GM12878 (cell line): Measurements from ENCODE around the gene GLMP. TPM values are rescaled to one million over a fixed set of nuclear protein-coding genes. Genes with fewer than 3 reads are reported as not detected.
A peak's percentile ranks its signal among the peaks of the same experiment; 100 is the strongest.

Experiments used
- ATAC-seq: fragments of 200-7000 bp; cut with Tn5 transposase; 3 replicates; pipeline ENCODE4 v1.9.1; 2020; ENCODE audit warnings: mild to moderate bottlenecking, moderate library complexity
- BruUV-seq: library from RNA; stranded (reverse); fragments of 400-500 nt; replicated peaks from 2 replicates; lab custom pipeline; 2021; lab: Mats Ljungman, UMichigan
- CTCF ChIA-PET: fragments of 300-600 bp; sonication (Branson Sonifier 250); formaldehyde crosslinking; extraction: SDS; loops from one replicate; lab custom pipeline; 2021; ENCODE audit warnings: inconsistent platforms; lab: Yijun Ruan, JAX
- POLR2A ChIA-PET: fragments of 350-600 bp; formaldehyde crosslinking; extraction: SDS; loops from one replicate; lab custom pipeline; 2021; ENCODE audit warnings: inconsistent platforms; lab: Charles Lee
- RAD21 ChIA-PET: fragments of 300-600 bp; sonication (Branson Sonifier 250); formaldehyde crosslinking; loops from one replicate; lab custom pipeline; 2023; ENCODE audit warnings: antibody characterized with exemption; ENCODE audit not compliant: unreplicated experiment; lab: Charles Lee
- SMC1A ChIA-PET: fragments of 300-600 bp; sonication (Branson Sonifier 250); formaldehyde crosslinking; loops from one replicate; lab custom pipeline; 2023; ENCODE audit not compliant: unreplicated experiment, uncharacterized antibody; lab: Charles Lee
- DNase-seq: peaks from one replicate; pipeline ENCODE4 v3.0.0-alpha.2; 2011; ENCODE audit warnings: low read depth, low spot score
- FAIRE-seq: peaks from 3 replicates; lab custom pipeline; 2011; peaks lifted over from hg19 to GRCh38; lab: Jason Lieb, UNC
- H2AFZ ChIP-seq: 2 replicates; pipeline ENCODE4 v1.6.0; 2011; ENCODE audit warnings: low read depth, low read length, control low read depth; ENCODE audit not compliant: control insufficient read depth
- H3K27ac ChIP-seq: 2 replicates; pipeline ENCODE4 v1.5.1; 2011; ENCODE audit warnings: control low read depth; ENCODE audit not compliant: control insufficient read depth, insufficient read depth
- H3K27me3 ChIP-seq, 2 experiments: replicated peaks in 1 of 2; 2 replicates each; pipeline versions ENCODE4 v1.6.0 to v1.6.1; 2011; ENCODE audit warnings: low read length in 1 of 2; ENCODE audit not compliant: control insufficient read depth in 2 of 2, insufficient read depth in 2 of 2
- H3K36me3 ChIP-seq, 2 experiments: 2 replicates each; pipeline ENCODE4 v1.5.1; 2011; ENCODE audit warnings: low read length in 1 of 2; ENCODE audit not compliant: control insufficient read depth in 2 of 2, insufficient read depth in 2 of 2
- H3K4me1 ChIP-seq: 2 replicates; pipeline ENCODE4 v1.6.1; 2011; ENCODE audit warnings: mild to moderate bottlenecking, low read length, moderate library complexity, mixed read lengths; ENCODE audit not compliant: control insufficient read depth, insufficient read depth
- H3K4me2 ChIP-seq: 2 replicates; pipeline ENCODE4 v1.6.0; 2011; ENCODE audit warnings: control low read depth; ENCODE audit not compliant: control insufficient read depth, insufficient read depth
- H3K4me3 ChIP-seq: fragments of 200-600 bp; sonication (generic); 2 replicates; pipeline ENCODE4 v1.5.1; 2016
- H3K79me2 ChIP-seq: 2 replicates; pipeline ENCODE4 v1.6.0; 2011; ENCODE audit warnings: low read length; ENCODE audit not compliant: control insufficient read depth, insufficient read depth
- H3K9ac ChIP-seq: 2 replicates; pipeline ENCODE4 v1.8.0; 2011; ENCODE audit warnings: low read length, control low read depth, mixed read lengths; ENCODE audit not compliant: control insufficient read depth, insufficient read depth
- H3K9me3 ChIP-seq: replicated peaks from 3 replicates; pipeline ENCODE4 v1.5.1; 2011; ENCODE audit warnings: mild to moderate bottlenecking, low read length; ENCODE audit not compliant: control insufficient read depth, insufficient read depth
- H4K20me1 ChIP-seq: 2 replicates; pipeline ENCODE4 v1.6.0; 2011; ENCODE audit not compliant: control insufficient read depth, insufficient read depth
- BCL3 ChIP-seq: IDR thresholded peaks from 2 replicates; pipeline ENCODE4 v1.6.1; 2011; ENCODE audit warnings: borderline replicate concordance, low read depth, mild to moderate bottlenecking, moderate library complexity, low read length; ENCODE audit not compliant: insufficient read depth, poor library complexity, severe bottlenecking
- CHD1 ChIP-seq: IDR thresholded peaks from 2 replicates; pipeline ENCODE4 v1.6.1; 2012; ENCODE audit warnings: low read depth, low read length, improper control_type of control experiment
- CHD2 ChIP-seq: IDR thresholded peaks from 2 replicates; pipeline ENCODE4 v1.6.1; 2011; ENCODE audit warnings: low read depth, low read length, improper control_type of control experiment, borderline replicate concordance
- DPF2 ChIP-seq: fragments of 450-650 bp; IDR thresholded peaks from 2 replicates; pipeline ENCODE4 v1.6.1; 2017; ENCODE audit warnings: mild to moderate bottlenecking
- FOS ChIP-seq: IDR thresholded peaks from 3 replicates; pipeline ENCODE4 v1.6.1; 2011; ENCODE audit warnings: borderline replicate concordance; ENCODE audit not compliant: insufficient read length; ENCODE audit errors: extremely low read depth
- IKZF2 ChIP-seq, 2 experiments: fragments of 450-650 bp; IDR thresholded peaks; 2 replicates each; pipeline ENCODE4 v1.6.1; 2017; ENCODE audit warnings: mild to moderate bottlenecking in 2 of 2, moderate library complexity in 2 of 2
- KAT2A ChIP-seq: conservative IDR thresholded peaks from 2 replicates; pipeline ENCODE4 v1.6.1; 2011; ENCODE audit warnings: low read depth, low read length; ENCODE audit not compliant: control insufficient read depth
- MYC ChIP-seq: IDR thresholded peaks from 2 replicates; pipeline ENCODE4 v1.6.1; 2011; ENCODE audit warnings: mild to moderate bottlenecking, low read length, moderate library complexity, inconsistent platforms; ENCODE audit not compliant: insufficient read depth, insufficient replicate concordance, insufficient read length, severe bottlenecking
- NFYA ChIP-seq: IDR thresholded peaks from 2 replicates; pipeline ENCODE4 v1.6.1; 2011; ENCODE audit warnings: low read depth, mild to moderate bottlenecking, low read length, improper control_type of control experiment, borderline replicate concordance
- NKRF ChIP-seq: fragments of 450-650 bp; conservative IDR thresholded peaks from 2 replicates; pipeline ENCODE4 v1.6.1; 2017; ENCODE audit warnings: mild to moderate bottlenecking, moderate library complexity
- NR2C2 ChIP-seq: IDR thresholded peaks from 2 replicates; pipeline ENCODE4 v1.6.1; 2011; ENCODE audit warnings: borderline replicate concordance, low read depth; ENCODE audit not compliant: control insufficient read depth, insufficient read length
- RB1 ChIP-seq: fragments of 450-650 bp; formaldehyde crosslinking; IDR thresholded peaks from 2 replicates; pipeline ENCODE4 v1.6.1; 2017; ENCODE audit warnings: mild to moderate bottlenecking, borderline replicate concordance
- RFX5 ChIP-seq: IDR thresholded peaks from 2 replicates; pipeline ENCODE4 v1.6.1; 2011; ENCODE audit warnings: low read depth, low read length, improper control_type of control experiment
- SMC3 ChIP-seq: IDR thresholded peaks from 2 replicates; pipeline ENCODE4 v1.6.1; 2011; ENCODE audit warnings: low read length, improper control_type of control experiment, borderline replicate concordance
- SRF ChIP-seq, 2 experiments: IDR thresholded peaks; 2 replicates each; pipeline ENCODE4 v1.6.1; 2011; ENCODE audit warnings: low read depth in 2 of 2, low read length in 2 of 2, mild to moderate bottlenecking in 1 of 2, moderate library complexity in 1 of 2
- TARDBP ChIP-seq: IDR thresholded peaks from 2 replicates; pipeline ENCODE4 v1.6.1; 2016; ENCODE audit warnings: borderline replicate concordance
- TCF7 ChIP-seq: IDR thresholded peaks from 2 replicates; pipeline ENCODE4 v1.6.1; 2014; ENCODE audit warnings: antibody characterized with exemption, borderline replicate concordance
- YBX1 ChIP-seq: fragments of 450-650 bp; IDR thresholded peaks from 2 replicates; pipeline ENCODE4 v1.6.1; 2016; ENCODE audit warnings: antibody characterized with exemption
- ZNF217 ChIP-seq: fragments of 450-650 bp; IDR thresholded peaks from 2 replicates; pipeline ENCODE4 v1.6.1; 2017; ENCODE audit warnings: antibody characterized with exemption, mild to moderate bottlenecking
- WGBS: methylation state at CpG from one replicate; pipeline ENCODE4 v1.1.6; 2016; ENCODE audit warnings: low lambda C conversion rate; ENCODE audit not compliant: insufficient replicate concordance, insufficient coverage; ENCODE audit errors: missing lambda C conversion rate; 5-methylcytosine and 5-hydroxymethylcytosine counted together
- in situ Hi-C: fragments of 300-500 bp; cut with MboI; formaldehyde crosslinking; loops from 9 replicates; pipeline ENCODE4 v1.14.3; 2018; ENCODE audit warnings: mixed read lengths
- intact Hi-C: fragments of 100-400 bp; cut with micrococcal nuclease; formaldehyde crosslinking; loops from one replicate; pipeline ENCODE4 v1.14.2; 2022; ENCODE audit not compliant: unreplicated experiment
- polyA plus RNA-seq, 11 experiments: library from polyadenylated mRNA; depleted of rRNA in 4 of 11; unstranded in 6 of 11; stranded (reverse) in 5 of 11; fragments of >200 nt; fragmentation: Nextera tagmentation in 4 of 11; fragmentation: Illumina TruSeq in 1 of 11; extraction: Ambion mirVana in 4 of 11; extraction: Trizol in 1 of 11; gene quantifications; 1 replicate in 1 of 11; 2 replicates in 10 of 11; pipeline versions ENCODE4 v1.2.1 to v1.2.3, GENCODE V29; 2011 to 2016; ENCODE audit warnings: inconsistent platforms in 2 of 11, missing spikeins in 2 of 11, low read depth in 1 of 11
- total RNA-seq, 4 experiments: library from RNA; depleted of rRNA in 3 of 4; stranded (reverse); fragments of >200 nt in 3 of 4; fragmentation: Illumina TruSeq in 1 of 4; extraction: Trizol in 1 of 4; gene quantifications; 2 replicates each; pipeline versions ENCODE4 v1.2.1 to v1.2.3, GENCODE V29; 2013 to 2021

Gene GLMP
- total and polyA plus RNA-seq, 10 of the 15 experiments (the other 5 are each of a cell fraction or from before 2014, with no cell fraction given): 4.4 to 30.0 (median 19.5) TPM

GRCh38 chr1:156249593-156249992 is 45.9 kb downstream of the GLMP start:
- 72% methylated on average over 5 of the region's 5 CpGs for WGBS
- H3K4me1 ChIP-seq: peaks cover 11% of the 10 kb centered on the region
- ATAC-seq (no peak), FAIRE-seq (no peak), DNase-seq (no peak)
- BruUV-seq: TSS peak; percentile 64
- no peaks in the 10 kb centered on the region for H4K20me1 ChIP-seq
- no peaks in the 10 kb centered on the region for H3K27me3 ChIP-seq
- no peak for TF ChIP-seq ZNF217
- no peak for TF ChIP-seq IKZF2 (IDR thresholded peaks at IDR 0.05)
- no peak for TF ChIP-seq TCF7
- TF ChIP-seq RFX5: no peak
- no peak for TF ChIP-seq TARDBP
- TF ChIP-seq MYC: no peak
- TF ChIP-seq BCL3: no peak
- no peak for TF ChIP-seq RB1
- no peak for TF ChIP-seq CHD1
- no peak for TF ChIP-seq DPF2
- TF ChIP-seq FOS: no peak
- no peak for TF ChIP-seq KAT2A
- TF ChIP-seq NFYA: no peak
- no peak for TF ChIP-seq SMC3
- TF ChIP-seq CHD2: no peak
- TF ChIP-seq NR2C2: no peak
- no peak for TF ChIP-seq SRF (IDR thresholded peaks at IDR 0.05; ENCODE audit: low read depth in 2 of 2, low read length in 2 of 2)
- no peak for TF ChIP-seq YBX1
- TF ChIP-seq NKRF: no peak
- H3K79me2 ChIP-seq: no peaks in the 10 kb centered on the region
- H3K27ac ChIP-seq: no peak overlapping the region
- intact Hi-C loops (no loop called here), in situ Hi-C loops (no loop called here)
- no peak overlapping the region for H2AFZ ChIP-seq
- SMC1A ChIA-PET: no interaction called here
- POLR2A ChIA-PET: no interaction called here
- RAD21 ChIA-PET: no interaction called here
- no peak overlapping the region for H3K9ac ChIP-seq
- CTCF ChIA-PET: no interaction called here
- H3K4me2 ChIP-seq: no peak overlapping the region
- peaks cover 6 to 38% of the 10 kb centered on the region in 2 experiments for H3K36me3 ChIP-seq
- H3K9me3 ChIP-seq: no peaks in the 10 kb centered on the region
- no peak overlapping the region for H3K4me3 ChIP-seq
